HepG2 (cell line): Measurements from ENCODE around the gene PRDX5. TPM values are rescaled to one million over a fixed set of nuclear protein-coding genes. Genes with fewer than 3 reads are reported as not detected.

Source experiments
- AKNA ChIP-seq: sonication (generic); formaldehyde crosslinking; IDR thresholded peaks from 2 replicates; pipeline ENCODE4 v1.4.0; 2020; ENCODE audit warnings: missing genetic modification reagents, borderline replicate concordance
- ARID2 ChIP-seq: sonication (generic); formaldehyde crosslinking; IDR thresholded peaks from 2 replicates; pipeline ENCODE4 v1.8.1; 2022; ENCODE audit warnings: mild to moderate bottlenecking, missing genetic modification reagents, borderline replicate concordance
- DBP ChIP-seq: sonication (generic); formaldehyde crosslinking; IDR thresholded peaks from 2 replicates; pipeline ENCODE4 v1.4.0; 2020; ENCODE audit warnings: missing genetic modification reagents; ENCODE audit errors: not compliant biosample characterization
- FOXC1 ChIP-seq: sonication (generic); formaldehyde crosslinking; IDR thresholded peaks from 2 replicates; pipeline ENCODE4 v1.8.0; 2022; ENCODE audit warnings: mild to moderate bottlenecking, missing genetic modification reagents, borderline replicate concordance
- FOXM1 ChIP-seq: sonication (generic); formaldehyde crosslinking; IDR thresholded peaks from 2 replicates; pipeline ENCODE4 v1.5.0; 2020; ENCODE audit warnings: missing genetic modification reagents
- KDM1A ChIP-seq: IDR thresholded peaks from 2 replicates; pipeline ENCODE4 v1.6.1; 2016; ENCODE audit warnings: missing compliant biosample characterization
- LCORL ChIP-seq, 2 experiments: fragments of 450-650 bp in 1 of 2; sonication (generic) in 1 of 2; formaldehyde crosslinking in 1 of 2; IDR thresholded peaks; 2 replicates each; pipeline versions ENCODE4 v1.5.0 to v1.6.1; 2017 to 2020; ENCODE audit warnings: antibody characterized with exemption in 1 of 2, missing genetic modification reagents in 1 of 2
- MTA1 ChIP-seq: sonication (generic); formaldehyde crosslinking; IDR thresholded peaks from 2 replicates; pipeline ENCODE4 v1.4.0; 2020; ENCODE audit warnings: missing genetic modification reagents, mild to moderate bottlenecking, borderline replicate concordance
- RAD21 ChIP-seq: fragments of 450-650 bp; formaldehyde crosslinking; IDR thresholded peaks from 2 replicates; pipeline ENCODE4 v1.5.0; 2020; ENCODE audit warnings: mild to moderate bottlenecking
- SKIL ChIP-seq: sonication (generic); formaldehyde crosslinking; IDR thresholded peaks from 2 replicates; pipeline ENCODE4 v1.8.0; 2022; ENCODE audit warnings: missing genetic modification reagents, mild to moderate bottlenecking, moderate library complexity, borderline replicate concordance
- SRSF1 ChIP-seq: fragments of 200-400 bp; formaldehyde crosslinking; optimal IDR thresholded peaks from 2 replicates; pipeline ENCODE3; 2017; ENCODE audit warnings: mild to moderate bottlenecking, low read depth, low read length, moderate library complexity
- ZBTB37 ChIP-seq: sonication (generic); formaldehyde crosslinking; IDR thresholded peaks from 2 replicates; pipeline ENCODE4 v1.4.0; 2020; ENCODE audit warnings: mild to moderate bottlenecking, missing genetic modification reagents
- ZNF383 ChIP-seq: sonication (generic); formaldehyde crosslinking; IDR thresholded peaks from 2 replicates; pipeline ENCODE4 v1.4.0; 2020; ENCODE audit warnings: missing genetic modification reagents, mild to moderate bottlenecking, borderline replicate concordance
- ZNF564 ChIP-seq: sonication (generic); formaldehyde crosslinking; IDR thresholded peaks from 2 replicates; pipeline ENCODE4 v1.8.1; 2023; ENCODE audit warnings: mild to moderate bottlenecking, missing genetic modification reagents
- ZNF713 ChIP-seq: sonication (generic); formaldehyde crosslinking; IDR thresholded peaks from 2 replicates; pipeline ENCODE4 v1.4.0; 2020; ENCODE audit warnings: mild to moderate bottlenecking, missing genetic modification reagents
- ZNF740 ChIP-seq: sonication (generic); formaldehyde crosslinking; IDR thresholded peaks from 2 replicates; pipeline ENCODE4 v1.4.0; 2020; ENCODE audit warnings: missing genetic modification reagents
- polyA plus RNA-seq, 8 experiments: library from polyadenylated mRNA; depleted of rRNA in 3 of 8; stranded (reverse) in 7 of 8; unstranded in 1 of 8; fragments of >200 nt; fragmentation: Illumina TruSeq in 4 of 8; extraction: Trizol in 4 of 8; gene quantifications; 2 replicates each; pipeline versions ENCODE4 v1.2.1 to v1.2.3, GENCODE V29; 2011 to 2016; ENCODE audit warnings: low read depth in 4 of 8, missing spikeins in 1 of 8, mixed read lengths in 1 of 8; ENCODE audit not compliant: insufficient read depth in 1 of 8
- total RNA-seq, 5 experiments: library from RNA; depleted of rRNA; stranded (reverse); fragments of >200 nt; fragmentation: Illumina TruSeq; extraction: Trizol; gene quantifications; 2 replicates each; pipeline ENCODE4 v1.2.3, GENCODE V29; 2016; ENCODE audit warnings: low read depth in 1 of 5

The PRDX5 gene
- total and polyA plus RNA-seq, 2 of the 13 experiments (the other 11 are each of a cell fraction or from before 2014, with no cell fraction given): 215 to 311 TPM

- TF ChIP-seq AKNA (CRISPR knock-in tag): no peak
- TF ChIP-seq ZBTB37 (CRISPR knock-in tag): no peak
- TF ChIP-seq ZNF713 (CRISPR knock-in tag): no peak
- no peak for TF ChIP-seq RAD21 (CRISPR knock-in tag)
- no peak for TF ChIP-seq KDM1A (CRISPR knock-in tag)
- no peak for TF ChIP-seq SRSF1
- TF ChIP-seq LCORL (IDR thresholded peaks at IDR 0.05): 0 out of 2 replicates have a peak, but pooled peaks have one; percentile 11
- TF ChIP-seq LCORL (CRISPR knock-in tag; IDR thresholded peaks at IDR 0.05): peak; percentile 48; the same call in 1 of the 2 replicates
- TF ChIP-seq ARID2 (CRISPR knock-in tag): no peak
- TF ChIP-seq ZNF740 (CRISPR knock-in tag): no peak
- TF ChIP-seq FOXM1 (CRISPR knock-in tag): no peak
- TF ChIP-seq DBP: no peak
- peak; percentile 86 for TF ChIP-seq FOXC1 (CRISPR knock-in tag)
- no peak for TF ChIP-seq ZNF564 (CRISPR knock-in tag)
- TF ChIP-seq ZNF383 (CRISPR knock-in tag): no peak
- no peak for TF ChIP-seq SKIL (CRISPR knock-in tag)
- 0 out of 2 replicates have a peak, but pooled peaks have one; percentile 7 for TF ChIP-seq MTA1
Observed at GRCh38 chr11:64284048-64284961, 33.6 kb upstream of the PRDX5 start, which contains the start of gene BAD (continued).
